ENCODE results near the gene KCNJ4.
"Not testable (repeated sequence)": the region's sequence is repeated elsewhere in the genome, so short reads cannot be mapped to it uniquely, and the experiment has no call there.

KCNJ4 gene

GRCh38 chr22:38394929-38395624, 59.9 kb downstream of the KCNJ4 start:
- ATAC-seq (replicated peaks; ENCODE audit: extremely low read depth, poor library complexity, severe bottlenecking) = not testable (repeated sequence)

DNA sequence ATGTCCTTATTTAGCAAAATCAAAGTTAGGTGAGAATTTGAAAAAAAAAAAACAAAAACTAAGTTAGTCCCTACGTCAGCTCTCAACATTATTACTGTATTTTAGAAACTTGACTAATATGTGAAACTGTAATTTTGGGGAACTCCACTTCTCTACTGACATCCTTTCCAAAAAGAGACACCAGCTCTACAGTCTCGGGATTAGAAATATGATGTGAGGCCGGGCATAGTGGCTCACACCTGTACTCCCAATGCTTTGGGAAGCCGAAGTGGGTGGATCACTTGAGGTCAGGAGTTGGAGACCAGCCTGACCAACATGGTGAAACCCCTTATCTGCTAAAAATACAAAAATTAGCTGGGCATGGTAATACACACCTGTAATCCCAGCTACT, 65.6 kb downstream of the KCNJ4 start:
- ATAC-seq (replicated peaks; ENCODE audit: extremely low read depth, poor library complexity, severe bottlenecking); H3K27ac Mint-ChIP-seq (ENCODE audit: low read depth); H3K36me3 Mint-ChIP-seq (ENCODE audit: insufficient read depth); H3K4me1 Mint-ChIP-seq; H3K9me3 Mint-ChIP-seq; DNase-seq (ENCODE audit: low spot score in 2 of 2); H3K27me3 Mint-ChIP-seq; H3K4me3 Mint-ChIP-seq: not testable (repeated sequence)

More at GRCh38 chr22:38394929-38395624, 59.9 kb downstream of the KCNJ4 start:
- not testable (repeated sequence) for DNase-seq (ENCODE audit: low spot score in 2 of 2); H3K27ac Mint-ChIP-seq (ENCODE audit: low read depth); H3K36me3 Mint-ChIP-seq (ENCODE audit: insufficient read depth); H3K9me3 Mint-ChIP-seq; H3K27me3 Mint-ChIP-seq; H3K4me3 Mint-ChIP-seq
- H3K4me1 Mint-ChIP-seq = peaks cover 24% of the 10 kb centered on the region

DNA sequence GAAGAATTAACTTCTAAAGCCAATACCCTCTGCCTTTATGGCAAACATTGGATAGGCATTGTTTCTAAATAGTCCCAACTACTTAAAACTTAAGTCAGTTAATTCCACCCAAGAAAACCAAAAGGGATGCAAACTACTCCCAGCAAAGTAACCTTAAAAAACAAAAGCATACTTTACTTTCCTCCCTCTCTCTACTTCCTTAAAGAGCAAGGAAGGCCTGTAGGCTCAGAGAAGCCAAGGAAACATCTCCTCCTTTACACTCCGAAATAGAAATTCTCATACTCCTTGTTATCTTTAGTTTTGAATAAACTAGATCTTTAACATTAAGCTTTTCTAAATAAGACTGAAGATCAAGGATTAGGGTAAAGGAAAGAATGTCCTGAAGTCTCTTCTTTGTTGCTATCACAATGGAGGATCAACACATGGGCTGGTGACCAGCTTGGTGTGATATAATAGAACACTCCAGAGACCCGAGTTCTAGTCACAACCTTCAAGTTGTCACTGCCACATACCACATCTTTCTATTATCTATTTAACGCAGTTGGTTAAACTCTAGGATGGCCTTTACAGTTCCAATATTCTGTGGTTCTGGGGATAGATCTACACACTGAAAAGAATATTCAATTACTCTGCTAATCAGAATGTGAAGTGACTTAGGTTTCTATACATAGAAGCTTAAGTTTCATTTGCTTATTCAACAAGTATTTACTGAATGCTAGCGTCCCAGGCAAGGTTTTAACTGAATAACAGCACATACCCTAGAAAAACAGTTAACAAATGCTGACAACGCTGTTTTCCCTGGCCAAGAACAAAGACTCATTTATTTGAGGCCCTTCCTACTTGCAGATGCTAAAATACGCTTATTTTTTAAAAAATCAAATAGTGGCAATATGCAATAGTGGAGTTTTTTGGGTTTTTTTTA, 66.2 kb downstream of the KCNJ4 start:
- H3K27ac Mint-ChIP-seq (ENCODE audit: low read depth); H3K4me1 Mint-ChIP-seq; H3K27me3 Mint-ChIP-seq; ATAC-seq (replicated peaks; ENCODE audit: extremely low read depth, poor library complexity, severe bottlenecking); H3K4me3 Mint-ChIP-seq; H3K9me3 Mint-ChIP-seq; DNase-seq (ENCODE audit: low spot score in 2 of 2); H3K36me3 Mint-ChIP-seq (ENCODE audit: insufficient read depth): not testable (repeated sequence)

DNA sequence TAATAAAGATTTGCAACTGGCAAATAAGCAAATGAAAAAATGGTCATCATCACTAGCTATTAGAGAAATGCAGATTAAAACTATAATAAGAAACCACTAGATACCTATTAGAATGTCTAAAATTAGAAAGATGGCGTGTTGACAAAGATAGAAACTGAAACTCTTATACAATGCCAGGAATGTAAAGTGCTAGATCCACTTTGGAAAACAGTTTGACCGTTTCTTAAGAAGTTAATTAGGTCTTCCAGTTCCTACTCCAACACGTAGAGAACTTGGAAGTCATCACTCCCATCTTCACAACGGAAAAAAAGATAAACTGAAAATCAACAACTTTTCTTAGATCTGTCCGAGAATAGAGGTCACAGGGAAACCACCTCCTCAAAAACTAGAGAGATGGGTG, 68.1 kb downstream of the KCNJ4 start:
- not testable (repeated sequence) for ATAC-seq (replicated peaks; ENCODE audit: extremely low read depth, poor library complexity, severe bottlenecking); H3K4me1 Mint-ChIP-seq; H3K27me3 Mint-ChIP-seq; DNase-seq (ENCODE audit: low spot score in 2 of 2); H3K36me3 Mint-ChIP-seq (ENCODE audit: insufficient read depth); H3K27ac Mint-ChIP-seq (ENCODE audit: low read depth); H3K9me3 Mint-ChIP-seq; H3K4me3 Mint-ChIP-seq

DNA sequence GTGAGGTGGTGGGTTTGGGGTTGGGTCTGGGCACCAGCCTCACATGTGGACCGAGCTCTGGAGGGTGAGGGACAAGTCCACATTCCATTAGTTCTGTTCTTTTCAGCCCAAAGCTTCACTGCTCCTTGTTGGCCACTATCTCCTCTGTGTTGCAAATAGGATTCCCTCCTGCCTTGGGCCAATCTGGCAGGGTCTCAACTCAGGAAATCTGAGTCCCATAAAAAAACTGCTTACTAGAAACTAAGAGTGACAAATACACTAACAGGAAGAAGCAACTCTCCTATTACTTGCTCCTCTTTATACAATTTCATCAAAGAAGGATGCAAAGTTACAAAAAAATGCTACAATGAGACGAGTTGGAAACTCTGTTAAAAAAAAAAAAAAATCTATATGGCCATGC, 71.6 kb downstream of the KCNJ4 start:
- no peaks in the 10 kb centered on the region for H3K27me3 Mint-ChIP-seq
- H3K9me3 Mint-ChIP-seq = no peaks in the 10 kb centered on the region
- no peak for DNase-seq (ENCODE audit: low spot score in 2 of 2)
- no peaks in the 10 kb centered on the region for H3K36me3 Mint-ChIP-seq (ENCODE audit: insufficient read depth)
- ATAC-seq (replicated peaks; ENCODE audit: extremely low read depth, poor library complexity, severe bottlenecking) = no peak
- H3K27ac Mint-ChIP-seq (ENCODE audit: low read depth) = no peak overlapping the region
- H3K4me3 Mint-ChIP-seq = no peak overlapping the region
- H3K4me1 Mint-ChIP-seq = no peaks in the 10 kb centered on the region

GRCh38 chr22:38381371-38381770, 73.6 kb downstream of the KCNJ4 start:
- not testable (repeated sequence) for H3K36me3 Mint-ChIP-seq (ENCODE audit: insufficient read depth); H3K4me3 Mint-ChIP-seq; H3K27ac Mint-ChIP-seq (ENCODE audit: low read depth)

More at GRCh38 chr22:38381371-38381770, 73.6 kb downstream of the KCNJ4 start:
- not testable (repeated sequence) for DNase-seq (ENCODE audit: low spot score in 2 of 2); H3K9me3 Mint-ChIP-seq; H3K27me3 Mint-ChIP-seq; ATAC-seq (replicated peaks; ENCODE audit: extremely low read depth, poor library complexity, severe bottlenecking); H3K4me1 Mint-ChIP-seq
